ENCODE results near the gene RPUSD3.

RPUSD3 gene

DNA sequence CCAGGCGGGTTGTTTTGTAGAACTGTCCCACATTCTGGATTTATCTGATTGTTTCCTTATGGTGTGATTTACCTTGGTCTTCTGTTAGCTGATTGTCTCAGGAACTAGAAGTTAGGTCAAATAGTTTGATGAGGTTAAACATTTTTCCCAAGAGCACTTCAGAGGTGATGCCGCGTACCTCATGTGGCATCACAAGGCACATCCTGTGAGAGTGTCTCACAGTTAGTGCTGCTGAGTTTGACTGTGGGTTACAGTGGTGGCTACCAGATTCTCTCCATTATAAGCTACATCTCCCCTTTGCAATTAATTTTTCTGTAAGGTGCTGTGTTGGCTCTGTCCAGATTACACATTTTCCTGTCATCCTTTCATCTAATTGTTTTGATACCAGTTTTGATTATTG is 12.6 kb downstream of the RPUSD3 start:
- Mint-ChIP-seq H3K27ac (peak overlapping the region; percentile 59), H3K9me3 (no peaks in the 10 kb centered on the region), H3K36me3 (ENCODE audit: low read depth) (peaks cover 15% of the 10 kb centered on the region), H3K27me3 (ENCODE audit: low read depth, poor library complexity) (peaks cover 2% of the 10 kb centered on the region), H3K4me3 (no peak overlapping the region), H3K4me1 (no peaks in the 10 kb centered on the region)
- no peak for DNase-seq
- TF ChIP-seq, protein P1, sequence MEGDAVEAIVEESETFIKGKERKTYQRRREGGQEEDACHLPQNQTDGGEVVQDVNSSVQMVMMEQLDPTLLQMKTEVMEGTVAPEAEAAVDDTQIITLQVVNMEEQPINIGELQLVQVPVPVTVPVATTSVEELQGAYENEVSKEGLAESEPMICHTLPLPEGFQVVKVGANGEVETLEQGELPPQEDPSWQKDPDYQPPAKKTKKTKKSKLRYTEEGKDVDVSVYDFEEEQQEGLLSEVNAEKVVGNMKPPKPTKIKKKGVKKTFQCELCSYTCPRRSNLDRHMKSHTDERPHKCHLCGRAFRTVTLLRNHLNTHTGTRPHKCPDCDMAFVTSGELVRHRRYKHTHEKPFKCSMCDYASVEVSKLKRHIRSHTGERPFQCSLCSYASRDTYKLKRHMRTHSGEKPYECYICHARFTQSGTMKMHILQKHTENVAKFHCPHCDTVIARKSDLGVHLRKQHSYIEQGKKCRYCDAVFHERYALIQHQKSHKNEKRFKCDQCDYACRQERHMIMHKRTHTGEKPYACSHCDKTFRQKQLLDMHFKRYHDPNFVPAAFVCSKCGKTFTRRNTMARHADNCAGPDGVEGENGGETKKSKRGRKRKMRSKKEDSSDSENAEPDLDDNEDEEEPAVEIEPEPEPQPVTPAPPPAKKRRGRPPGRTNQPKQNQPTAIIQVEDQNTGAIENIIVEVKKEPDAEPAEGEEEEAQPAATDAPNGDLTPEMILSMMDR (IDR thresholded peaks at IDR 0.05) = no peak

DNA sequence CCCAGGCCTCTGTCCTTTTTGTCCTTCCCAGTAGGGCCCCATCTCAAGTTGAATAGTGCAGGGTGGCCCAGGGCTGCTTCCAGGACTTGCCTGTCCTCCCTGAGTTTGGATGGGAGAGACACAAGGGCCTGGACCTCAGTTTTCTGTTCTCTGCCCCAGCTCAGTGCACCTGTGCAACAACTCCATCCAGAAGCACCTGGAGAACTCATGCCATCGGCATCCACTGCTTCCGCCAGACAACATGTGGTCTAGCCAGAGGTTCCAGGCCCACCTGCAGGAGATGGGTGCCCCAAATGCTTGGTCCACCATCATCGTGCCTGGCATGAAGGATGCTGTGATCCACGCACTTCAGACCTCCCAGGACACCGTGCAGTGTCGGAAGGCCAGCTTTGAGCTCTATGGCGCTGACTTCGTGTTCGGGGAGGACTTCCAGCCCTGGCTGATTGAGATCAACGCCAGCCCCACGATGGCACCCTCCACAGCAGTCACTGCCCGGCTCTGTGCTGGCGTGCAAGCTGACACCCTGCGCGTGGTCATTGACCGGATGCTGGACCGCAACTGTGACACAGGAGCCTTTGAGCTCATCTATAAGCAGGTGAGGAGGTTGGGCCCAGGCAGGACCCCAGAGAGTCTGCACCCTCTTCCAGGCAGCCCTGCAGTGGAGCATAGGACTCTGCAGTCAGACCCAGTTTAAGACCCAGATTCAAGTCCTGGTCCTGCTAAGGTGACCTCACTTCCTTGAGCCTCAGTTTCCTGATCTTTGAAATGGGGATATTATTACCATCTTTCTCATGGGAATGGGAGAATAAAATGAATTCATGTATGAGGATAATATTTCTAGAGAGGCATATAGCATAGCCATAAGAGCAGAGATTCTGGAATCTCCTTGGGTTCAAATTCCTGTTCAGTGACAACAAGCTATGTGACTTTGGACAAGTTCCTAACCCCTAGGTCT is 14.7 kb downstream of the RPUSD3 start:
- H3K27ac Mint-ChIP-seq = no peak overlapping the region

DNA sequence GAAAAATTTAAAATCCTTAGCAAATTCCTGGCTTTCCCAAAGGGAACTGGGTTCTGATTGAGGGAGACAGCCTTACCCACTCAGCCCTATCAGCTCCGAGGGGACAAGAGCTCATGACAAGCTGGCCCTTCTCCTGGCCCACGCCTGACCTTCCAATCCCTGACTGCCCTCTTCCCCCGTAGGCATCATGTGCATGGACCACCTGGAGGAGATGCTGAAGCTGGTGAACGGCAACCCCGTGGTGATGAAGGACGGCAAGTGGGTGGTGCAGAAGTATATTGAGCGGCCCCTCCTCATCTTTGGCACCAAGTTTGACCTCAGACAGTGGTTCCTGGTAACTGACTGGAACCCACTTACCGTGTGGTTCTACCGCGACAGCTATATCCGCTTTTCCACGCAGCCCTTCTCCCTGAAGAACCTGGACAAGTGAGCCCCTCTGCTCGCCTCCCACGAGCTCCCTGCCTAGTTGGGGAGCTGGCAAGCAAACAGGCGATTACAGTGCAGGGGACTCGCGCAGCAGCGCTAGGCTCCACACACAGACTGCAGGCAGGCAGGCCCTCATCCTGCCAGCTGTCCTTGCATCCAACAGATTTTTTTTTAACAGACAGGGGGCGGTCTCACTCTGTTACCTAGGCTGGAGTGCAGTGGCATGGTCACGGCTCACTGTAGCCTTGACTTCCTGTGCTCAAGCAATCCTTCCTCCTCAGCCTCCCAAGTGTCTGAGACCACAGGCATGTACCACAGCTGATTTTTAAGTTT is 16.8 kb downstream of the RPUSD3 start:
- H3K4me1 Mint-ChIP-seq = no peaks in the 10 kb centered on the region
- no peak overlapping the region for H3K4me3 Mint-ChIP-seq
- TF ChIP-seq, protein P1 (IDR thresholded peaks at IDR 0.05) = no peak
- DNase-seq = no peak
- peaks cover 2% of the 10 kb centered on the region for H3K27me3 Mint-ChIP-seq (ENCODE audit: low read depth, poor library complexity)
- H3K36me3 Mint-ChIP-seq (ENCODE audit: low read depth) = peaks cover 7% of the 10 kb centered on the region
- H3K27ac Mint-ChIP-seq = no peak overlapping the region
- H3K9me3 Mint-ChIP-seq = no peaks in the 10 kb centered on the region

More for the DNA sequence above, 14.7 kb downstream of the RPUSD3 start:
- Mint-ChIP-seq H3K9me3 (no peaks in the 10 kb centered on the region), H3K4me3 (no peak overlapping the region), H3K4me1 (no peaks in the 10 kb centered on the region), H3K27me3 (ENCODE audit: low read depth, poor library complexity) (peaks cover 2% of the 10 kb centered on the region), H3K36me3 (ENCODE audit: low read depth) (peaks cover 7% of the 10 kb centered on the region)
- no peak for DNase-seq
- TF ChIP-seq, protein P1 (IDR thresholded peaks at IDR 0.05) = no peak

DNA sequence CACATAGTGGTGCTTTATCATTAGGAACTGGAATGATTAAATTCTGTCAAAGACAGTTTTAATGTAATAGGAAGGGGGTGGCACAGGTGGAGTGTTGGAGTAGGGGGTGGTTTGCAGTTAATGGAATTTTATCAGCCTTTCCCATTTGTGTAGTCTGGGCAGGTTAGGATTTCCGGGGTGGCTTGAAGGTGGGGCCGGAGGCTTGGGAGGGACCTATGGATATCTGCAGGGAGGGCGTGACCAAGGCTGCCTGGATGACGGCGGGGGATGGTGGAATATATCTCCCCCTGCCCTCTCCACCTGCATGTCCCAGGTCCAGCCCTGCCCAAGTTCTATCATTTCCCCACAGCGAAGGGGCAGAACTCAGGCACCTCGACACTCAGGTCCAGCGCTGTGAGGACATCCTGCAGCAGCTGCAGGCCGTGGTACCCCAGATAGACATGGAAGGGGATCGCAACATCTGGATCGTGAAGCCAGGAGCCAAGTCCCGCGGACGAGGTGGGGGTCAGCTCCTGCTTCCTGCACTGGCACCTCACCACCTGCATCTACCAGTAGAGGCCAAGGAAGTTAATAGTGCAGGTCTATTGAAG is 18.3 kb downstream of the RPUSD3 start:
- Mint-ChIP-seq H3K9me3 (no peaks in the 10 kb centered on the region), H3K27ac (no peak overlapping the region), H3K4me1 (no peaks in the 10 kb centered on the region), H3K27me3 (ENCODE audit: low read depth, poor library complexity) (peaks cover 6% of the 10 kb centered on the region), H3K36me3 (ENCODE audit: low read depth) (peaks cover 5% of the 10 kb centered on the region), H3K4me3 (no peak overlapping the region)
- DNase-seq = no peak
- TF ChIP-seq, protein P1 (IDR thresholded peaks at IDR 0.05) = no peak

DNA sequence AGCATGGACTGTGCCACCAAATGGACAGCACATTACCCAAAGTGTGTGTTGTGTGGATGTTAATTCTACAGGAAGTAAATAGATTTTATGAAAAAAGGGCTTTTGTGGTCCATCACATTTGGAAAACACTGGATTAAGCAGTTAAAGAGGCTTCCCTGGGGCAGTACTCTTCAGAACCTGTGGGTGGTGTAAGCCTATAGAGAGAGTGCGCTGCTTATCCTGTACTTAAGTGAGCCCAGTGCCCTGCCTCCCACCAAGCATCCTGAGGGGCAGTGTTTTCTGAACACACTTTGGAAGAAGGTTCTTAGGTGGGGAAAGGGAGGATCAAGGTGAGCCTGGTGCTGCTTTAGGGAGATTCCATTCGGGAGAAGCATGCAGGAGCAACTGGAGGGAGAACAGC is 22.9 kb downstream of the RPUSD3 start:
- no peak for DNase-seq
- no peak overlapping the region for H3K4me3 Mint-ChIP-seq
- no peaks in the 10 kb centered on the region for H3K4me1 Mint-ChIP-seq
- peaks cover 13% of the 10 kb centered on the region for H3K36me3 Mint-ChIP-seq (ENCODE audit: low read depth)
- no peaks in the 10 kb centered on the region for H3K9me3 Mint-ChIP-seq
- peaks cover 3% of the 10 kb centered on the region for H3K27me3 Mint-ChIP-seq (ENCODE audit: low read depth, poor library complexity)
- TF ChIP-seq, protein P1 (IDR thresholded peaks at IDR 0.05) = peak; percentile 18
- H3K27ac Mint-ChIP-seq = peak overlapping the region; percentile 8

Data from nephron progenitor cell (in vitro differentiated cells).